CD4-positive, alpha-beta T cell (primary cell): ENCODE data around the gene LZTFL1. TPM values are rescaled to one million over a fixed set of nuclear protein-coding genes. Genes with fewer than 3 reads are reported as not detected.
A peak's percentile ranks its signal among the peaks of the same experiment; 100 is the strongest.

Source experiments
- ATAC-seq: fragments of 200-7000 bp; cut with Tn5 transposase; one replicate; pipeline ENCODE4 v1.10.0; 2022; ENCODE audit warnings: mild to moderate bottlenecking; ENCODE audit not compliant: poor library complexity
- CTCF ChIA-PET: fragments of 350-600 bp; sonication (Branson Sonifier 250); formaldehyde crosslinking; loops from one replicate; lab custom pipeline; 2021; ENCODE audit warnings: antibody characterized with exemption, inconsistent platforms; lab: Charles Lee
- POLR2A ChIA-PET: fragments of 350-600 bp; sonication (Branson Sonifier 250); formaldehyde crosslinking; loops from one replicate; lab custom pipeline; 2021; ENCODE audit warnings: antibody characterized with exemption, inconsistent platforms; lab: Charles Lee
- DNase-seq, 14 experiments: peaks; one replicate each; pipeline ENCODE4 v3.0.0-alpha.2; 2013 to 2020; ENCODE audit warnings: mixed read lengths in 2 of 14
- H3K27ac ChIP-seq, 2 donors: one replicate each; pipeline versions ENCODE4 v1.5.1 to v1.7.0; 2013; ENCODE audit warnings: low read length in 2 of 2, low read depth in 1 of 2, mild to moderate bottlenecking in 1 of 2
- H3K27me3 ChIP-seq, 2 experiments: 1 replicate in 1 of 2; 2 replicates in 1 of 2; pipeline versions ENCODE4 v1.6.1 to v1.7.0; 2013; ENCODE audit warnings: low read length in 2 of 2, control low read depth in 1 of 2, mild to moderate bottlenecking in 1 of 2, moderate library complexity in 1 of 2; ENCODE audit not compliant: insufficient read depth in 2 of 2, control insufficient read depth in 1 of 2
- H3K36me3 ChIP-seq: one replicate; pipeline ENCODE4 v1.6.1; 2013; ENCODE audit warnings: low read length, control low read depth; ENCODE audit not compliant: insufficient read depth
- H3K4me1 ChIP-seq: one replicate; pipeline ENCODE4 v1.6.1; 2013; ENCODE audit warnings: low read length, control low read depth; ENCODE audit not compliant: insufficient read depth
- H3K4me3 ChIP-seq: one replicate; pipeline ENCODE4 v1.5.1; 2013; ENCODE audit warnings: mild to moderate bottlenecking, low read length, moderate library complexity
- H3K9me3 ChIP-seq, 2 experiments: 1 replicate in 1 of 2; 2 replicates in 1 of 2; pipeline versions ENCODE4 v1.6.1 to v1.7.0; 2013; ENCODE audit warnings: low read length in 2 of 2, mild to moderate bottlenecking in 2 of 2, control low read depth in 1 of 2, moderate library complexity in 1 of 2; ENCODE audit not compliant: control insufficient read depth in 1 of 2, insufficient read depth in 1 of 2
- H3K27ac Mint-ChIP-seq: one replicate; pipeline ENCODE4 v1.8.0; 2020; ENCODE audit warnings: mixed read lengths
- H3K27me3 Mint-ChIP-seq: one replicate; pipeline ENCODE4 v1.8.0; 2021; ENCODE audit warnings: mixed read lengths
- H3K36me3 Mint-ChIP-seq: one replicate; pipeline ENCODE4 v1.8.0; 2021; ENCODE audit warnings: low read depth, mixed read lengths
- H3K4me1 Mint-ChIP-seq: one replicate; pipeline ENCODE4 v1.8.0; 2021; ENCODE audit warnings: low read depth, mixed read lengths
- H3K4me3 Mint-ChIP-seq: one replicate; pipeline ENCODE4 v1.8.0; 2020; ENCODE audit warnings: mild to moderate bottlenecking, mixed read lengths
- H3K9me3 Mint-ChIP-seq: one replicate; pipeline ENCODE4 v1.8.0; 2020; ENCODE audit warnings: mixed read lengths
- CTCF ChIP-seq: fragments of 200-600 bp; IDR thresholded peaks from one replicate; pipeline ENCODE4 v1.8.0; 2022; ENCODE audit warnings: antibody characterized with exemption, mild to moderate bottlenecking
- intact Hi-C, 2 experiments: fragments of 100-400 bp; cut with DNase I in 1 of 2; cut with micrococcal nuclease in 1 of 2; formaldehyde crosslinking; loops; one replicate each; pipeline versions ENCODE4 v1.15.1 to v1.9.0; 2023 to 2025; cut with DNase I, micrococcal nuclease
- total RNA-seq, 174 experiments: library from RNA in 2 of 174; stranded (reverse) in 2 of 174; gene quantifications; one replicate each; pipeline ENCODE4 v1.2.3 and lab custom pipeline; 2021 to 2026

The LZTFL1 gene
- total RNA-seq, 2 experiments from 2014 or later: 9.6 to 10.0 TPM

- H3K27ac Mint-ChIP-seq: peak overlapping the region; percentile 2
- H3K9me3 Mint-ChIP-seq: no peaks in the 10 kb centered on the region
- DNase-seq (no peak), ATAC-seq (no peak)
- peaks cover 53% of the 10 kb centered on the region for H3K4me1 Mint-ChIP-seq
- Histone ChIP-seq H3K4me3 (no peak overlapping the region), H3K4me1 (peaks cover 15% of the 10 kb centered on the region), H3K27ac (no peak overlapping the region), H3K27me3 (no peaks in the 10 kb centered on the region), H3K9me3 (no peaks in the 10 kb centered on the region), H3K36me3 (no peaks in the 10 kb centered on the region)
- peak overlapping the region; percentile 36 for H3K4me3 Mint-ChIP-seq
- CTCF ChIA-PET: no interaction called here
- H3K27me3 Mint-ChIP-seq: peaks cover 4% of the 10 kb centered on the region
- intact Hi-C loops: loop anchor here in 1 of 2 experiments (5.0 kb wide), 1 partner anchor 46 kb away; the partner anchor contains the start of gene LZTFL1
- H3K36me3 Mint-ChIP-seq: no peaks in the 10 kb centered on the region
- POLR2A ChIA-PET: interaction anchor here (1.1 kb wide), 1 partner anchor 17 kb away, joined by 5 read pairs; no protein-coding TSS in a partner anchor
- no peak for TF ChIP-seq CTCF
Observed at GRCh38 chr3:45887759-45888511, 46.0 kb upstream of the LZTFL1 start.

GRCh38 chr3:45887285-45887684 is 45.4 kb upstream of the LZTFL1 start:
- Mint-ChIP-seq H3K4me3 (peak overlapping the region; percentile 36), H3K36me3 (no peaks in the 10 kb centered on the region), H3K27me3 (peaks cover 4% of the 10 kb centered on the region), H3K9me3 (no peaks in the 10 kb centered on the region), H3K4me1 (peaks cover 46% of the 10 kb centered on the region), H3K27ac (peak overlapping the region; percentile 1)
- intact Hi-C loops: loop anchor here in 1 of 2 experiments (5.0 kb wide), 1 partner anchor 45 kb away; the partner anchor contains the start of gene LZTFL1
- CTCF ChIA-PET: interaction anchor here (1.4 kb wide), 1 partner anchor 126 kb away, joined by 3 read pairs; no protein-coding TSS in a partner anchor
- TF ChIP-seq CTCF: no peak
- Histone ChIP-seq H3K36me3 (no peaks in the 10 kb centered on the region), H3K9me3 (no peaks in the 10 kb centered on the region), H3K27me3 (no peaks in the 10 kb centered on the region), H3K27ac (no peak overlapping the region), H3K4me1 (peaks cover 11% of the 10 kb centered on the region), H3K4me3 (no peak overlapping the region)
- DNase-seq: no peak
- ATAC-seq: no peak
- POLR2A ChIA-PET: interaction anchor here (1.1 kb wide), 1 partner anchor 17 kb away, joined by 5 read pairs; no protein-coding TSS in a partner anchor

GRCh38 chr3:45885979-45886705 is 44.2 kb upstream of the LZTFL1 start, which contains the start of gene CCR9:
Gene CCR9 (plus strand): TSS chr3:45886543. CDS start chr3:45894934, 8,391 bp downstream.
- Mint-ChIP-seq H3K4me1 (peaks cover 41% of the 10 kb centered on the region), H3K4me3 (peak within 1 kb of the TSS; percentile 36), H3K27ac (peak within 1 kb of the TSS; percentile 52), H3K27me3 (no peaks in the 10 kb centered on the region), H3K36me3 (no peaks in the 10 kb centered on the region), H3K9me3 (no peaks in the 10 kb centered on the region)
- Histone ChIP-seq H3K36me3 (no peaks in the 10 kb centered on the region), H3K27ac (no peak within 1 kb of the TSS), H3K27me3 (no peaks in the 10 kb centered on the region), H3K9me3 (no peaks in the 10 kb centered on the region), H3K4me3 (no peak within 1 kb of the TSS), H3K4me1 (peaks cover 17% of the 10 kb centered on the region)
- ATAC-seq: peak; percentile 72
- intact Hi-C loops: loop anchor here in 1 of 2 experiments (5.0 kb wide), 1 partner anchor 44 kb away; the partner anchor contains the start of gene LZTFL1
- no peak for TF ChIP-seq CTCF
- CTCF ChIA-PET: interaction anchor here (1.4 kb wide), 1 partner anchor 125 kb away, joined by 3 read pairs; no protein-coding TSS in a partner anchor
- peak in 3 of 14 experiments; percentile 12 to 51 (median 46) for DNase-seq
- POLR2A ChIA-PET: interaction anchor here (1.0 kb wide), 1 partner anchor 29 kb away, joined by 3 read pairs; no protein-coding TSS in a partner anchor
